ENCODE measurements around the gene CYP2S1.
"Not testable (repeated sequence)": the region's sequence is repeated elsewhere in the genome, so short reads cannot be mapped to it uniquely, and the experiment has no call there.

Gene CYP2S1

DNA sequence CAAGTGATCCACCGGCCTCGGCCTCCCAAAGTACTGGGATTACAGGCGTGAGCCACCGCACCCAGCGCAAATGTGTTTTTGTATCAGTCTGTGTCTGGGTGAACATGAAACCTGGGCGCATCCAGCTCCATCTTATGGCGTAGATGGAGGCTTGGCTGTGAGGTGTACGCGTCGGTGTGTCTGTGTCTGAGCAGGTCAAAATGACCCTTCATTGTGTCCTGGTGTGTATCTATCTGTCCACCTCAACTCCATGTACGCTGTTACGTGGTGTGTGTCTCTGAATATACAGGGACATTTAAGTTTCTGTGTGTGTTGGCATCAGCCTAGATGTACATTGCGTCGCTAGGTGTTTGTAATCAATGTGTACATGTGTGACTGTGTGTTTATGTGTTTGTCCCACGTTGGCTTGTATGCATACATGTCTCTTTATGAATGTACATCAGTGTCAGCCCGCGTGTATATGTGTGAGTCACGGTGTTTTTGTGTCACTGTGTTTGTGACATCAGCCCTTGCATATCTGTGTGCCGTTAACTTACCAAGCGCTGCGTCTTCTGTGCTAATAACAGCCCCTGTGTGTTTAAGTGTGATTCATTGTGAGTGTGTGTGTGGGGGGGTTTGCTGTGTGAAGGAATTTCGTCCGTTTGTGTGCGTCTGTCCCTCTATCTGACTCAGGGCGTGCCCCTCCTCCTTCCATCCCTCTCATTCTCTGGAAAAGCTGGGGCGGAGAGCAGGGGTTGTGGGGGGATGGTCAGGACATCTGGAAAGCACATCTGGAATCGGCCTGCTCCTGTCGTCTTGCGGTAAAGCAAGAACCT, 32.4 kb downstream of the CYP2S1 start:
- Mint-ChIP-seq H3K9me3 (no peaks in the 10 kb centered on the region), H3K27me3 (peaks cover 40 to 53% of the 10 kb centered on the region in 2 donors), H3K36me3 (ENCODE audit: insufficient read depth) (no peaks in the 10 kb centered on the region), H3K4me1 (ENCODE audit: low read depth in 2 of 2) (peaks cover 7 to 8% of the 10 kb centered on the region in 2 donors), H3K4me3 (peak overlapping the region; percentile 68 to 75), H3K27ac (peak overlapping the region; percentile 13 to 46)
- DNase-seq (no peak), ATAC-seq (replicated peaks) (peak; percentile 52)

GRCh38 chr19:41226053-41226873, 33.2 kb downstream of the CYP2S1 start:
- peaks cover 7 to 8% of the 10 kb centered on the region in 2 donors for H3K4me1 Mint-ChIP-seq (ENCODE audit: low read depth in 2 of 2)
- peak overlapping the region; percentile 68 to 75 for H3K4me3 Mint-ChIP-seq
- peak; percentile 62 for ATAC-seq (replicated peaks)
- peaks cover 32 to 47% of the 10 kb centered on the region in 2 donors for H3K27me3 Mint-ChIP-seq
- DNase-seq, result peak in 1 of 3 experiments; percentile 18
- H3K27ac Mint-ChIP-seq, result peak overlapping the region; percentile 13 to 46
- no peaks in the 10 kb centered on the region for H3K36me3 Mint-ChIP-seq (ENCODE audit: insufficient read depth)
- no peaks in the 10 kb centered on the region for H3K9me3 Mint-ChIP-seq

GRCh38 chr19:41226874-41227390, 33.9 kb downstream of the CYP2S1 start:
- DNase-seq, result no peak
- peaks cover 7 to 8% of the 10 kb centered on the region in 2 donors for H3K4me1 Mint-ChIP-seq (ENCODE audit: low read depth in 2 of 2)
- H3K4me3 Mint-ChIP-seq, result peak overlapping the region; percentile 51 to 59
- no peak overlapping the region for H3K27ac Mint-ChIP-seq
- H3K27me3 Mint-ChIP-seq, result peaks cover 25 to 47% of the 10 kb centered on the region in 2 donors
- ATAC-seq (replicated peaks), result no peak
- H3K36me3 Mint-ChIP-seq (ENCODE audit: insufficient read depth), result no peaks in the 10 kb centered on the region
- H3K9me3 Mint-ChIP-seq, result no peaks in the 10 kb centered on the region

DNA sequence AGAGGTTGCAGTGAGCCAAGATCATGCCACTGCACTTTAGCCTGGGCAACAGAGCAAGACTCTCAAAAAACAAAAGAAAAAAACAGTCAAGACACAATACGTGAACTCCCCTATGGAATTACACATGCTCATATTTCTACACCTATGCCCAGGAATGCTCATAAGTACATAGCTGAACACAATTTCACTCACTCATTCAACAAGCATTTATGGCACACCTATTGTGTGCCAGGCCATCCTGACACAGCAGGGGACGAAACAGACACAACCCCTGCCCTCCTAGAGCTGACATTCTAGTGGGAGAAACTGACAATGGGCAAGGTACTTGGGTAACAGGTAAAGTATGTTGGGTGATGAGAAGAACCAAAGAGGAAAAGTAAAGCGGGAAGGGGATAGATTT, 35.5 kb downstream of the CYP2S1 start:
- peaks cover 9 to 31% of the 10 kb centered on the region in 2 donors for H3K27me3 Mint-ChIP-seq
- DNase-seq (no peak), ATAC-seq (replicated peaks) (no peak)
- H3K27ac Mint-ChIP-seq, result no peak overlapping the region
- no peak overlapping the region for H3K4me3 Mint-ChIP-seq
- H3K9me3 Mint-ChIP-seq, result no peaks in the 10 kb centered on the region
- peaks cover 6 to 8% of the 10 kb centered on the region in 2 donors for H3K4me1 Mint-ChIP-seq (ENCODE audit: low read depth in 2 of 2)
- no peaks in the 10 kb centered on the region for H3K36me3 Mint-ChIP-seq (ENCODE audit: insufficient read depth)

DNA sequence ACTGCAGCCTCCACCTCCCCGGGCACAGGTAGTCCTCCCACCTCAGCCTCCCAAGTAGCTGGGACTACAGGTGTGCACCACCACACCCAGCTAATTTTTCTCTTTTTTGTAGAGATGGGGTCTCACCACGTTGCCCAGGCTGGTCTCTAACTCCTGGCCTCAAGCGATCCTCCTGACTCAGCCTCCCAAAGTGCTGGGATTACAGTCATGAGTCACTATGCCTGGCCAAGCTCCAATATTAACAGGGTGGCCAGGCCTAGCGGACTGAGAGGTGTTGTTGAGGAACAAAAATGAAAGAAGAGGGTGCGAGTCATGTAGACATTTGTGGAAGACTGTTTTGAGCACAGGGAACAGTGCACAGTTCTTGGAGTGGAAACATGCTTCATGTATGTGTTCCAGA, 36.3 kb downstream of the CYP2S1 start:
- H3K27me3 Mint-ChIP-seq, result peaks cover 7 to 23% of the 10 kb centered on the region in 2 donors
- H3K9me3 Mint-ChIP-seq; ATAC-seq (replicated peaks); H3K36me3 Mint-ChIP-seq (ENCODE audit: insufficient read depth); H3K4me3 Mint-ChIP-seq; H3K4me1 Mint-ChIP-seq (ENCODE audit: low read depth in 2 of 2); H3K27ac Mint-ChIP-seq; DNase-seq: not testable (repeated sequence)

DNA sequence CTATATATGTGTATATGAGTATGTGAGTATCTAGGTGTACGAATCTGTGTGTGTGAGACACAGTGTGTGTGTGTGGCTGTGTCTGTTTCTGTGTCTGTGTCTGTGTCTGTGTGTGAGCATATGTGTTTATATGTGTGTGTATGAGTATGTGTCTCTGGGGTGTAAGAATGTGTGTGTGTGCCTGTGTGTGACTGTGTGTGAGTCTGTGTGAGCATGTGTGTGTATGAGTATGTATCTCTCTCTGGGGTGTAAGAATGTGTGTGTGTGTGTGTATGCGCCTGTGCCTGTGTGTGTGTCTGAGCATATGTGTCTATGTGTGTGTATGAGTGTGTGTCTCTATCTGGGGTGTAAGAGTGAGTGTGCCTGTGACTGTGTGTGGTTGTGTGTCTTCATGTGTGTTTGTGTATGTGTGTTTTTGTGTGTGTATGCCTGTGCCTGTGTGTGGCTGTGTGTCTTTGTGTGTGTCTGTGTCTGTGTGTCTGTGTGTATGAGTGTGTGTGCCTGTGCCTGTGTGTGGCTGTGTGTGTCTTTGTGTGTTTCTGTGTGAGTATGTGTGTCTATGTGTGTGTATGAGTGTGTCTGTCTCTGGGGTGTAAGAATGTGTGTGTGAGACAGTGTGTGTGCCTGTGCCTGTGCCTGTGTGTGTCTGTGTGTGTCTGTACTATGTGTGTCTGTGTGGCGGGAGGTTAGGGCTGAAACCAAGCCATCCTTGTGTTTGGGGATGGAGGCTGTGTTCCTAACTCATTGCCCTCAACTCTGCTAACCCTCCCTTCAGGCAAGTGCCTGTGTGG, 37.2 kb downstream of the CYP2S1 start:
- ATAC-seq (replicated peaks) (no peak), DNase-seq (no peak)
- Mint-ChIP-seq H3K36me3 (ENCODE audit: insufficient read depth) (no peaks in the 10 kb centered on the region), H3K4me3 (no peak overlapping the region), H3K27me3 (peaks cover 5 to 23% of the 10 kb centered on the region in 2 donors), H3K27ac (no peak overlapping the region), H3K9me3 (no peaks in the 10 kb centered on the region), H3K4me1 (ENCODE audit: low read depth in 2 of 2) (peaks cover 5 to 6% of the 10 kb centered on the region in 2 donors)

- Mint-ChIP-seq H3K27ac (no peak overlapping the region), H3K36me3 (ENCODE audit: insufficient read depth) (no peaks in the 10 kb centered on the region), H3K27me3 (peaks cover 0 to 9% of the 10 kb centered on the region in 2 donors), H3K4me1 (ENCODE audit: low read depth in 2 of 2) (no peaks in the 10 kb centered on the region), H3K9me3 (no peaks in the 10 kb centered on the region), H3K4me3 (no peak overlapping the region)
- DNase-seq (no peak), ATAC-seq (replicated peaks) (no peak)
These were observed 39.7 kb downstream of the CYP2S1 start for GRCh38 chr19:41232686-41233085.

- DNase-seq (no peak), ATAC-seq (replicated peaks) (no peak)
- Mint-ChIP-seq H3K36me3 (ENCODE audit: insufficient read depth) (no peaks in the 10 kb centered on the region), H3K4me3 (no peak overlapping the region), H3K27ac (no peak overlapping the region), H3K27me3 (peaks cover 0 to 9% of the 10 kb centered on the region in 2 donors), H3K9me3 (no peaks in the 10 kb centered on the region), H3K4me1 (ENCODE audit: low read depth in 2 of 2) (no peaks in the 10 kb centered on the region)
These were observed 40.8 kb downstream of the CYP2S1 start for GRCh38 chr19:41233748-41234240.

GRCh38 chr19:41234512-41235168, 41.6 kb downstream of the CYP2S1 start:
- no peak for DNase-seq
- ATAC-seq (replicated peaks), result no peak
- Mint-ChIP-seq H3K4me1 (ENCODE audit: low read depth in 2 of 2) (no peaks in the 10 kb centered on the region), H3K27ac (no peak overlapping the region), H3K36me3 (ENCODE audit: insufficient read depth) (no peaks in the 10 kb centered on the region), H3K27me3 (peaks cover 6 to 9% of the 10 kb centered on the region in 2 donors), H3K9me3 (no peaks in the 10 kb centered on the region), H3K4me3 (no peak overlapping the region)

- DNase-seq (no peak), ATAC-seq (replicated peaks) (no peak)
- no peaks in the 10 kb centered on the region for H3K9me3 Mint-ChIP-seq
- no peak overlapping the region for H3K4me3 Mint-ChIP-seq
- H3K36me3 Mint-ChIP-seq (ENCODE audit: insufficient read depth), result no peaks in the 10 kb centered on the region
- peaks cover 9 to 10% of the 10 kb centered on the region in 2 donors for H3K27me3 Mint-ChIP-seq
- H3K27ac Mint-ChIP-seq, result no peak overlapping the region
- no peaks in the 10 kb centered on the region for H3K4me1 Mint-ChIP-seq (ENCODE audit: low read depth in 2 of 2)
These were observed 42.5 kb downstream of the CYP2S1 start for GRCh38 chr19:41235480-41235879.

DNA sequence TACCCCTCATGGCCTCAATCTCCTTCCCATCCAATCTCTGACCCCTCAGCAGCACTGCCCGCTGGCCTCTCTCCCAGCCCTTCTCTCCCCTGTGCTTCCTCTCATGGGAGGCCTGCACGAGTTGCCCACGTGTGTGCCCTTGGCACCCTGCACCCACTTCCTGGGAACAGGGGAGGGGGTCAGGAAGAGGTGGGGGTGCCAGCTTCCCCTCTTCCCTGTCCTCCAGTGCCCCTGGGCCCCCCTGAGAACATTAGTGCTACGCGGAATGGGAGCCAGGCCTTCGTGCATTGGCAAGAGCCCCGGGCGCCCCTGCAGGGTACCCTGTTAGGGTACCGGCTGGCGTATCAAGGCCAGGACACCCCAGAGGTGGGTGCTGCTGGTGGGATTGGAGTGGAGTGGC, 45.2 kb downstream of the CYP2S1 start:
- no peak for ATAC-seq (replicated peaks)
- Mint-ChIP-seq H3K27me3 (peaks cover 4 to 10% of the 10 kb centered on the region in 2 donors), H3K27ac (no peak overlapping the region), H3K4me1 (ENCODE audit: low read depth in 2 of 2) (no peaks in the 10 kb centered on the region), H3K4me3 (no peak overlapping the region), H3K9me3 (no peaks in the 10 kb centered on the region), H3K36me3 (ENCODE audit: insufficient read depth) (no peaks in the 10 kb centered on the region)
- DNase-seq, result no peak

DNA sequence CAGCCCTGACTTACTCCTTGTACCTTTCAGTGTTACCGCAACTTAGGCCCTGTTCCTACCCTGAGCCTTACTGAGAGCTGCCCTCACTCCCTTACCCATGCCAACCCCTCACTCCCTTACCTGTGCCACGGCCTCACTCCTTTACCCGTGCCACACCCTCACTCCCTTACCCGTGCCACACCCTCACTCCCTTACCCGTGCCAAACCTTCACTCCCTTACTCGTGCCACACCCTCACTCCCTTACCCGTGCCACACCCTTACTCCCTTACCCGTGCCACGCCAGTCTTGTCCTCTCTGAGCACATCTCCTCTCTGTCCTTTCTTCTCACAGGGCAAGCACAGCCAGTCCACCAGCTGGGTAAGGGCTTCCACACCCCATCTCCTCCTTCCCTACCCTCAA, 46.3 kb downstream of the CYP2S1 start:
- Mint-ChIP-seq H3K36me3 (ENCODE audit: insufficient read depth) (no peaks in the 10 kb centered on the region), H3K4me3 (no peak overlapping the region), H3K9me3 (no peaks in the 10 kb centered on the region), H3K27me3 (peaks cover 4 to 10% of the 10 kb centered on the region in 2 donors), H3K27ac (no peak overlapping the region), H3K4me1 (ENCODE audit: low read depth in 2 of 2) (no peaks in the 10 kb centered on the region)
- no peak for ATAC-seq (replicated peaks)
- DNase-seq, result no peak
